HCT116 (cell line): Measurements from ENCODE around the gene PPP1CB. TPM values are rescaled to one million over a fixed set of nuclear protein-coding genes. Genes with fewer than 3 reads are reported as not detected.

Experiments used
- ATAC-seq: fragments of 200-7000 bp; cut with Tn5 transposase; 2 replicates; pipeline ENCODE4 v1.9.1; 2020; ENCODE audit warnings: mild to moderate bottlenecking, moderate library complexity
- BruUV-seq: library from RNA; stranded (reverse); fragments of 400-500 nt; replicated peaks from 2 replicates; lab custom pipeline; 2021; lab: Mats Ljungman, UMichigan
- CTCF ChIA-PET: fragments of 300-600 bp; sonication (Branson Sonifier 250); formaldehyde crosslinking; loops from one replicate; lab custom pipeline; 2021; ENCODE audit warnings: antibody characterized with exemption; lab: Charles Lee
- POLR2A ChIA-PET: fragments of 300-600, 350-600 bp; sonication (Branson Sonifier 250); formaldehyde crosslinking; loops from one replicate; lab custom pipeline; 2021; ENCODE audit warnings: antibody characterized with exemption; lab: Charles Lee
- RAD21 ChIA-PET, 2 experiments: fragments of 300-600 bp; sonication (Branson Sonifier 250); formaldehyde crosslinking; loops; one replicate each; lab custom pipeline; 2023; ENCODE audit warnings: low total read pairs in 2 of 2; ENCODE audit not compliant: uncharacterized antibody in 2 of 2, unreplicated experiment in 2 of 2, low non-redundant PET in 1 of 2; lab: Charles Lee
- DNase-seq: peaks from one replicate; pipeline ENCODE4 v3.0.0-alpha.2; 2010; ENCODE audit warnings: low read depth, low spot score
- H2AFZ ChIP-seq: fragments of 200-600 bp; shearing (Covaris generic), sonication (generic); 2 replicates; pipeline ENCODE4 v1.6.1; 2017; ENCODE audit warnings: low read depth, mixed run types, mixed read lengths, antibody characterized with exemption, low read length; ENCODE audit not compliant: poor library complexity, severe bottlenecking
- H3K27ac ChIP-seq: 2 replicates; pipeline ENCODE4 v1.5.1; 2012; ENCODE audit warnings: low read depth, low read length
- H3K27me3 ChIP-seq: fragments of 200-600 bp; sonication (generic); 2 replicates; pipeline ENCODE4 v1.6.1; 2016; ENCODE audit warnings: mixed run types, low read length, mixed read lengths; ENCODE audit not compliant: insufficient read depth
- H3K36me3 ChIP-seq, 2 experiments: fragments of 200-500 bp in 1 of 2; fragments of 200-600 bp in 1 of 2; sonication (Bioruptor generic) in 1 of 2; sonication (generic) in 1 of 2; 2 replicates each; pipeline versions ENCODE4 v1.5.1 to v1.6.1; 2014 to 2016; ENCODE audit warnings: low read length in 2 of 2, inconsistent platforms in 1 of 2, mixed read lengths in 1 of 2, mixed run types in 1 of 2; ENCODE audit not compliant: insufficient read depth in 2 of 2, control insufficient read depth in 1 of 2
- H3K4me1 ChIP-seq, 2 experiments: fragments of 200-600 bp in 1 of 2; sonication (generic) in 1 of 2; 2 replicates each; pipeline versions ENCODE4 v1.5.1 to v1.6.1; 2012 to 2017; ENCODE audit warnings: low read length in 2 of 2, inconsistent platforms in 1 of 2, mild to moderate bottlenecking in 1 of 2, mixed read lengths in 1 of 2, mixed run types in 1 of 2, moderate library complexity in 1 of 2; ENCODE audit not compliant: insufficient read depth in 2 of 2, control insufficient read depth in 1 of 2
- H3K4me2 ChIP-seq: fragments of 200-600 bp; sonication (generic); 2 replicates; pipeline ENCODE4 v1.6.1; 2017; ENCODE audit warnings: mixed run types, low read length, mixed read lengths
- H3K4me3 ChIP-seq, 2 experiments: fragments of 200-600 bp in 1 of 2; sonication (generic) in 1 of 2; replicated peaks in 1 of 2; 2 replicates each; pipeline ENCODE4 v1.5.1; 2011 to 2016; ENCODE audit warnings: low read length in 2 of 2, control low read depth in 1 of 2, low read depth in 1 of 2, mild to moderate bottlenecking in 1 of 2, mixed read lengths in 1 of 2, mixed run types in 1 of 2
- H3K79me2 ChIP-seq: fragments of 200-600 bp; sonication (generic); 2 replicates; pipeline ENCODE4 v1.6.1; 2017; ENCODE audit warnings: mild to moderate bottlenecking, mixed run types, low read length, moderate library complexity, mixed read lengths; ENCODE audit not compliant: insufficient read depth
- H3K9ac ChIP-seq: fragments of 200-600 bp; sonication (generic); 2 replicates; pipeline ENCODE4 v1.6.1; 2016; ENCODE audit warnings: low read length, mixed read lengths
- H3K9me2 ChIP-seq: fragments of 200-600 bp; sonication (generic), shearing (Covaris generic); 2 replicates; pipeline ENCODE4 v1.6.1; 2017; ENCODE audit warnings: mixed run types, mild to moderate bottlenecking, moderate library complexity; ENCODE audit not compliant: insufficient read depth
- H3K9me3 ChIP-seq, 2 experiments: fragments of 200-500 bp in 1 of 2; fragments of 200-600 bp in 1 of 2; sonication (Bioruptor generic) in 1 of 2; sonication (generic) in 1 of 2; 2 replicates each; pipeline ENCODE4 v1.6.1; 2014 to 2017; ENCODE audit warnings: low read length in 2 of 2, mixed read lengths in 2 of 2, inconsistent platforms in 1 of 2, low read depth in 1 of 2, mild to moderate bottlenecking in 1 of 2, mixed run types in 1 of 2, moderate library complexity in 1 of 2; ENCODE audit not compliant: control insufficient read depth in 1 of 2, insufficient read depth in 1 of 2
- H4K20me1 ChIP-seq: fragments of 200-600 bp; sonication (generic), shearing (Covaris generic); 2 replicates; pipeline ENCODE4 v1.6.1; 2017; ENCODE audit warnings: mixed run types, mild to moderate bottlenecking, moderate library complexity; ENCODE audit not compliant: insufficient read depth
- CEBPB ChIP-seq: IDR thresholded peaks from 2 replicates; pipeline ENCODE4 v1.6.1; 2012; ENCODE audit warnings: low read depth
- ELF1 ChIP-seq: IDR thresholded peaks from 2 replicates; pipeline ENCODE4 v1.6.1; 2012; ENCODE audit warnings: low read depth, borderline replicate concordance
- EZH2phosphoT487 ChIP-seq: fragments of 200-600 bp; IDR thresholded peaks from 2 replicates; pipeline ENCODE4 v1.6.1; 2018; ENCODE audit warnings: antibody characterized with exemption, borderline replicate concordance
- JUND ChIP-seq: IDR thresholded peaks from 2 replicates; pipeline ENCODE4 v1.6.1; 2012
- POLR2A ChIP-seq: IDR thresholded peaks from 2 replicates; pipeline ENCODE4 v1.7.0; 2011; ENCODE audit warnings: borderline replicate concordance; ENCODE audit not compliant: insufficient read depth, insufficient read length; ENCODE audit errors: extremely low read depth
- SIN3A ChIP-seq: IDR thresholded peaks from 2 replicates; pipeline ENCODE4 v1.6.1; 2012; ENCODE audit warnings: low read depth
- TCF7L2 ChIP-seq: IDR thresholded peaks from 2 replicates; pipeline ENCODE4 v1.7.0; 2011; ENCODE audit warnings: borderline replicate concordance, inconsistent platforms; ENCODE audit not compliant: insufficient read depth, insufficient read length; ENCODE audit errors: extremely low read depth
- intact Hi-C: fragments of 100-400 bp; cut with micrococcal nuclease; formaldehyde crosslinking; loops from 2 replicates; pipeline ENCODE4 v1.10.0; 2022
- total RNA-seq: library from RNA; stranded (reverse); gene quantifications from one replicate; pipeline ENCODE4 v1.2.1, GENCODE V29; 2021; ENCODE audit not compliant: unreplicated experiment

The PPP1CB gene
- total RNA-seq, 1 experiment from 2014 or later = 174 TPM

DNA sequence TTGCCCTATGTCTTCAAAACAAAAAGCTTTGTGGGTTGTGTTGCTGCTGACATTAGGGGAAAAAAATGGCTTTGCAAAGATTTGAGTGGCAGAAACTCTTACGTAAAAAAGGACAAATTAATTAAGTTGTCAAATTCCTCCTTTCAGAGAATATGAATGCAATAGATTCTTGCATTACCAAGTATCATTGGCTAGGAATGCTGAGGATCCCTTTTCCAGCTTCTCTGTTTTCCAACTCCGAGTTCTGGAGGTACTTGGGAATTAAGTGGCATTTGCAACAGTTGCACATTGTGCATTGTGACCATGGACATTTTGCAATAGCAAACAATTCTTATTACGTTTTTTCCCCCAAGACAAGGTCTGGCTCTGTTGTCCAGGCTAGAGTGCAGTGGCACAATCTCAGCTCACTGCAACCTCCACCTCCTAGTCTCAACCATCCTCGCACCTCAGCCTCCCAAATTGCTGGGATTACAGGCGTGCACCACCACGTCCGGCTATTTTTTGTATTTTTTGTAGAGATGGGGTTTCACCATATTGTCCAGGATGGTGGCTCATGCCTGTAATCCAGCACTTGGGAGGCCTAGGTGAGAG, 29.9 kb upstream of the PPP1CB start:
- Histone ChIP-seq H4K20me1 (no peaks in the 10 kb centered on the region), H3K4me1 (peaks cover 8 to 27% of the 10 kb centered on the region in 2 experiments), H3K4me2 (no peak overlapping the region), H2AFZ (no peak overlapping the region), H3K27ac (no peak overlapping the region), H3K36me3 (no peaks in the 10 kb centered on the region), H3K9me2 (no peaks in the 10 kb centered on the region), H3K4me3 (no peak overlapping the region), H3K9ac (no peak overlapping the region), H3K79me2 (no peaks in the 10 kb centered on the region), H3K27me3 (no peaks in the 10 kb centered on the region), H3K9me3 (no peaks in the 10 kb centered on the region)
- ATAC-seq (no peak), DNase-seq (no peak)
- RAD21 ChIA-PET = no interaction called here
- intact Hi-C loops = no loop called here
- POLR2A ChIA-PET = no interaction called here
- BruUV-seq = no TSS peak
- CTCF ChIA-PET = no interaction called here
- TF ChIP-seq POLR2A = no peak
- TF ChIP-seq EZH2phosphoT487 = no peak

- H3K27ac ChIP-seq = no peak overlapping the region
- ChIA-PET POLR2A (no interaction called here), CTCF (interaction anchor here (1.0 kb wide), 1 partner anchor 131 kb away, joined by 3 read pairs; no protein-coding TSS in a partner anchor), RAD21 (no interaction called here)
- no peak overlapping the region for H3K4me2 ChIP-seq
- no peak overlapping the region for H2AFZ ChIP-seq
- H3K36me3 ChIP-seq = no peaks in the 10 kb centered on the region
- no TSS peak for BruUV-seq
- H3K79me2 ChIP-seq = no peaks in the 10 kb centered on the region
- no peaks in the 10 kb centered on the region for H3K9me2 ChIP-seq
- no peaks in the 10 kb centered on the region for H4K20me1 ChIP-seq
- no peak overlapping the region for H3K9ac ChIP-seq
- H3K9me3 ChIP-seq = no peaks in the 10 kb centered on the region
- intact Hi-C loops = no loop called here
- peaks cover 0 to 8% of the 10 kb centered on the region in 2 experiments; a peak in 2 of 4 replicates for H3K4me1 ChIP-seq
- H3K27me3 ChIP-seq = no peaks in the 10 kb centered on the region
- ATAC-seq (no peak), DNase-seq (no peak)
- H3K4me3 ChIP-seq = no peak overlapping the region
- TF ChIP-seq ELF1 (no peak), JUND (no peak), SIN3A (no peak), POLR2A (no peak), CEBPB (no peak), TCF7L2 (no peak)
- TF ChIP-seq, all 23 proteins: peak for 0
Observed at GRCh38 chr2:28725021-28725711, 26.5 kb upstream of the PPP1CB start.
